Measurements from ENCODE around the gene SGIP1.

The SGIP1 gene

GRCh38 chr1:66497910-66498309, 36.0 kb upstream of the SGIP1 start:
- Histone ChIP-seq H3K4me3 (no peak overlapping the region), H3K9me3 (ENCODE audit: low read depth, low read length) (no peaks in the 10 kb centered on the region), H3K36me3 (ENCODE audit: insufficient read depth, low read length) (no peaks in the 10 kb centered on the region), H3K27ac (no peak overlapping the region), H3K9ac (ENCODE audit: insufficient read length) (no peak overlapping the region)
- DNase-seq (ENCODE audit: low read depth, low spot score) = no peak
- no peak for TF ChIP-seq POLR2AphosphoS5 (IDR thresholded peaks at IDR 0.05; ENCODE audit: borderline replicate concordance, low read depth, low read length)
- TF ChIP-seq FOXP2 (optimal IDR thresholded peaks at IDR 0.05; ENCODE audit: control extremely low read depth, extremely low read length, insufficient read depth) = no peak
- no peak for TF ChIP-seq EZH2 (IDR thresholded peaks at IDR 0.05)

GRCh38 chr1:66500301-66500700, 33.7 kb upstream of the SGIP1 start:
- Histone ChIP-seq H3K9me3 (ENCODE audit: low read depth, low read length) (no peaks in the 10 kb centered on the region), H3K27ac (no peak overlapping the region), H3K4me3 (no peak overlapping the region), H3K36me3 (ENCODE audit: insufficient read depth, low read length) (no peaks in the 10 kb centered on the region), H3K9ac (ENCODE audit: insufficient read length) (no peak overlapping the region)
- no peak for DNase-seq (ENCODE audit: low read depth, low spot score)
- no peak for TF ChIP-seq POLR2AphosphoS5 (IDR thresholded peaks at IDR 0.05; ENCODE audit: borderline replicate concordance, low read depth, low read length)
- no peak for TF ChIP-seq EZH2 (IDR thresholded peaks at IDR 0.05)
- no peak for TF ChIP-seq FOXP2 (optimal IDR thresholded peaks at IDR 0.05; ENCODE audit: control extremely low read depth, extremely low read length, insufficient read depth)

GRCh38 chr1:66502086-66502485, 31.9 kb upstream of the SGIP1 start:
- DNase-seq (ENCODE audit: low read depth, low spot score) = no peak
- Histone ChIP-seq H3K4me3 (no peak overlapping the region), H3K9ac (ENCODE audit: insufficient read length) (no peak overlapping the region), H3K27ac (0 out of 2 replicates have a peak overlapping the region, but pooled peaks have one; percentile 6), H3K36me3 (ENCODE audit: insufficient read depth, low read length) (no peaks in the 10 kb centered on the region), H3K9me3 (ENCODE audit: low read depth, low read length) (no peaks in the 10 kb centered on the region)
- TF ChIP-seq POLR2AphosphoS5 (IDR thresholded peaks at IDR 0.05; ENCODE audit: borderline replicate concordance, low read depth, low read length) = no peak
- TF ChIP-seq FOXP2 (optimal IDR thresholded peaks at IDR 0.05; ENCODE audit: control extremely low read depth, extremely low read length, insufficient read depth) = no peak
- TF ChIP-seq EZH2 (IDR thresholded peaks at IDR 0.05) = no peak

GRCh38 chr1:66503841-66504470, 30.0 kb upstream of the SGIP1 start:
- Histone ChIP-seq H3K9me3 (ENCODE audit: low read depth, low read length) (no peaks in the 10 kb centered on the region), H3K27ac (no peak overlapping the region), H3K9ac (ENCODE audit: insufficient read length) (no peak overlapping the region), H3K36me3 (ENCODE audit: insufficient read depth, low read length) (no peaks in the 10 kb centered on the region), H3K4me3 (no peak overlapping the region)
- TF ChIP-seq FOXP2 (optimal IDR thresholded peaks at IDR 0.05; ENCODE audit: control extremely low read depth, extremely low read length, insufficient read depth) = no peak
- TF ChIP-seq POLR2AphosphoS5 (IDR thresholded peaks at IDR 0.05; ENCODE audit: borderline replicate concordance, low read depth, low read length) = no peak
- TF ChIP-seq EZH2 (IDR thresholded peaks at IDR 0.05) = no peak
- peak; percentile 58 for DNase-seq (ENCODE audit: low read depth, low spot score)

- TF ChIP-seq FOXP2 (optimal IDR thresholded peaks at IDR 0.05; ENCODE audit: control extremely low read depth, extremely low read length, insufficient read depth) = no peak
- TF ChIP-seq EZH2 (IDR thresholded peaks at IDR 0.05) = no peak
- TF ChIP-seq POLR2AphosphoS5 (IDR thresholded peaks at IDR 0.05; ENCODE audit: borderline replicate concordance, low read depth, low read length) = no peak
- Histone ChIP-seq H3K9me3 (ENCODE audit: low read depth, low read length) (no peaks in the 10 kb centered on the region), H3K27ac (peak overlapping the region; percentile 49; the same call in 1 of the 2 replicates), H3K4me3 (no peak overlapping the region), H3K9ac (ENCODE audit: insufficient read length) (no peak overlapping the region), H3K36me3 (ENCODE audit: insufficient read depth, low read length) (no peaks in the 10 kb centered on the region)
- no peak for DNase-seq (ENCODE audit: low read depth, low spot score)
Observed at GRCh38 chr1:66505671-66506392, 28.1 kb upstream of the SGIP1 start.

GRCh38 chr1:66506393-66506687, 27.6 kb upstream of the SGIP1 start:
- TF ChIP-seq FOXP2 (optimal IDR thresholded peaks at IDR 0.05; ENCODE audit: control extremely low read depth, extremely low read length, insufficient read depth) (no peak), EZH2 (IDR thresholded peaks at IDR 0.05) (no peak), POLR2AphosphoS5 (IDR thresholded peaks at IDR 0.05; ENCODE audit: borderline replicate concordance, low read depth, low read length) (no peak)
- H3K27ac ChIP-seq = peak overlapping the region; percentile 49; the same call in 1 of the 2 replicates
- no peak overlapping the region for H3K9ac ChIP-seq (ENCODE audit: insufficient read length)
- no peaks in the 10 kb centered on the region for H3K36me3 ChIP-seq (ENCODE audit: insufficient read depth, low read length)
- DNase-seq (ENCODE audit: low read depth, low spot score) = no peak
- H3K4me3 ChIP-seq = no peak overlapping the region
- H3K9me3 ChIP-seq (ENCODE audit: low read depth, low read length) = no peaks in the 10 kb centered on the region

- DNase-seq (ENCODE audit: low read depth, low spot score) = no peak
- Histone ChIP-seq H3K9ac (ENCODE audit: insufficient read length) (no peak overlapping the region), H3K27ac (peak overlapping the region; percentile 49; the same call in 1 of the 2 replicates), H3K9me3 (ENCODE audit: low read depth, low read length) (no peaks in the 10 kb centered on the region), H3K36me3 (ENCODE audit: insufficient read depth, low read length) (no peaks in the 10 kb centered on the region), H3K4me3 (no peak overlapping the region)
- TF ChIP-seq EZH2 (IDR thresholded peaks at IDR 0.05) (no peak), POLR2AphosphoS5 (IDR thresholded peaks at IDR 0.05; ENCODE audit: borderline replicate concordance, low read depth, low read length) (no peak), FOXP2 (optimal IDR thresholded peaks at IDR 0.05; ENCODE audit: control extremely low read depth, extremely low read length, insufficient read depth) (no peak)
Observed at GRCh38 chr1:66506991-66507390, 27.0 kb upstream of the SGIP1 start.

GRCh38 chr1:66510407-66510806, 23.5 kb upstream of the SGIP1 start:
- H3K36me3 ChIP-seq (ENCODE audit: insufficient read depth, low read length) = no peaks in the 10 kb centered on the region
- no peaks in the 10 kb centered on the region for H3K9me3 ChIP-seq (ENCODE audit: low read depth, low read length)
- no peak for TF ChIP-seq FOXP2 (optimal IDR thresholded peaks at IDR 0.05; ENCODE audit: control extremely low read depth, extremely low read length, insufficient read depth)
- no peak for TF ChIP-seq EZH2 (IDR thresholded peaks at IDR 0.05)
- no peak for TF ChIP-seq POLR2AphosphoS5 (IDR thresholded peaks at IDR 0.05; ENCODE audit: borderline replicate concordance, low read depth, low read length)

More at GRCh38 chr1:66510407-66510806, 23.5 kb upstream of the SGIP1 start:
- DNase-seq (ENCODE audit: low read depth, low spot score) = no peak
- Histone ChIP-seq H3K4me3 (no peak overlapping the region), H3K27ac (no peak overlapping the region), H3K9ac (ENCODE audit: insufficient read length) (no peak overlapping the region)

Data from SK-N-MC (cell line).